ENCODE measurements around the gene PPEF1. TPM values are rescaled to one million over a fixed set of nuclear protein-coding genes. Genes with fewer than 3 reads are reported as not detected.

PPEF1 gene
- total RNA-seq, 1 experiment from 2014 or later = not detected

GRCh38 chrX:18855919-18856644 lies 148.6 kb downstream of the PPEF1 start:
- ChIA-PET CTCF (interaction anchor here (0.7 kb wide), 1 partner anchor 15 kb away, joined by 3 read pairs; no protein-coding TSS in a partner anchor), POLR2A (ENCODE audit: unreplicated experiment) (no interaction called here)
- Histone ChIP-seq H3K4me3 (ENCODE audit: low read length) (no peak overlapping the region), H3K9me2 (replicated peaks; ENCODE audit: low read length) (no peaks in the 10 kb centered on the region), H3K9me3 (ENCODE audit: low read length) (no peaks in the 10 kb centered on the region), H3K9ac (ENCODE audit: low read length) (no peak overlapping the region), H3F3A (ENCODE audit: low read length, unreplicated experiment) (no peaks in the 10 kb centered on the region), H3K27me3 (ENCODE audit: low read length) (no peaks in the 10 kb centered on the region), H3K27ac (ENCODE audit: low read length) (no peak overlapping the region), H2AFZ (ENCODE audit: low read length) (no peak overlapping the region), H3K79me2 (ENCODE audit: low read length) (no peaks in the 10 kb centered on the region), H3K4me1 (ENCODE audit: insufficient read depth, low read length) (no peaks in the 10 kb centered on the region), H3K4me2 (ENCODE audit: low read length) (no peak overlapping the region), H4K20me1 (ENCODE audit: low read length) (no peaks in the 10 kb centered on the region), H3K36me3 (ENCODE audit: low read depth, low read length) (no peaks in the 10 kb centered on the region)
- no TSS peak for BruUV-seq (replicated peaks)
- DNase-seq = no peak
- ATAC-seq = no peak
- TF ChIP-seq EZH2 (IDR thresholded peaks at IDR 0.05; ENCODE audit: low read length, unreplicated experiment) = no peak
- no peak for TF ChIP-seq EZH2phosphoT487 (IDR thresholded peaks at IDR 0.05; ENCODE audit: borderline replicate concordance, low read length)
- TF ChIP-seq, protein P1, sequence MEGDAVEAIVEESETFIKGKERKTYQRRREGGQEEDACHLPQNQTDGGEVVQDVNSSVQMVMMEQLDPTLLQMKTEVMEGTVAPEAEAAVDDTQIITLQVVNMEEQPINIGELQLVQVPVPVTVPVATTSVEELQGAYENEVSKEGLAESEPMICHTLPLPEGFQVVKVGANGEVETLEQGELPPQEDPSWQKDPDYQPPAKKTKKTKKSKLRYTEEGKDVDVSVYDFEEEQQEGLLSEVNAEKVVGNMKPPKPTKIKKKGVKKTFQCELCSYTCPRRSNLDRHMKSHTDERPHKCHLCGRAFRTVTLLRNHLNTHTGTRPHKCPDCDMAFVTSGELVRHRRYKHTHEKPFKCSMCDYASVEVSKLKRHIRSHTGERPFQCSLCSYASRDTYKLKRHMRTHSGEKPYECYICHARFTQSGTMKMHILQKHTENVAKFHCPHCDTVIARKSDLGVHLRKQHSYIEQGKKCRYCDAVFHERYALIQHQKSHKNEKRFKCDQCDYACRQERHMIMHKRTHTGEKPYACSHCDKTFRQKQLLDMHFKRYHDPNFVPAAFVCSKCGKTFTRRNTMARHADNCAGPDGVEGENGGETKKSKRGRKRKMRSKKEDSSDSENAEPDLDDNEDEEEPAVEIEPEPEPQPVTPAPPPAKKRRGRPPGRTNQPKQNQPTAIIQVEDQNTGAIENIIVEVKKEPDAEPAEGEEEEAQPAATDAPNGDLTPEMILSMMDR (conservative IDR thresholded peaks at IDR 0.05; ENCODE audit: low read depth, low read length) = no peak
- intact Hi-C loops (cut with micrococcal nuclease) = no loop called here

- H3K9ac ChIP-seq (ENCODE audit: low read length) = no peak overlapping the region
- no peaks in the 10 kb centered on the region for H3K79me2 ChIP-seq (ENCODE audit: low read length)
- no peaks in the 10 kb centered on the region for H3K9me2 ChIP-seq (replicated peaks; ENCODE audit: low read length)
- H3K36me3 ChIP-seq (ENCODE audit: low read depth, low read length) = no peaks in the 10 kb centered on the region
- no peak overlapping the region for H3K4me2 ChIP-seq (ENCODE audit: low read length)
- ChIA-PET CTCF (interaction anchor here (0.7 kb wide), 1 partner anchor 14 kb away, joined by 3 read pairs; no protein-coding TSS in a partner anchor), POLR2A (ENCODE audit: unreplicated experiment) (no interaction called here)
- H3K4me1 ChIP-seq (ENCODE audit: insufficient read depth, low read length) = no peaks in the 10 kb centered on the region
- intact Hi-C loops (cut with micrococcal nuclease) = no loop called here
- no peaks in the 10 kb centered on the region for H3K27me3 ChIP-seq (ENCODE audit: low read length)
- no peaks in the 10 kb centered on the region for H3K9me3 ChIP-seq (ENCODE audit: low read length)
- no peak for ATAC-seq
- H4K20me1 ChIP-seq (ENCODE audit: low read length) = no peaks in the 10 kb centered on the region
- DNase-seq = no peak
- BruUV-seq (replicated peaks) = no TSS peak
- H3K27ac ChIP-seq (ENCODE audit: low read length) = no peak overlapping the region
- H3K4me3 ChIP-seq (ENCODE audit: low read length) = no peak overlapping the region
- TF ChIP-seq EZH2phosphoT487 (IDR thresholded peaks at IDR 0.05; ENCODE audit: borderline replicate concordance, low read length) (no peak), EZH2 (IDR thresholded peaks at IDR 0.05; ENCODE audit: low read length, unreplicated experiment) (no peak)
- TF ChIP-seq, protein P1 (conservative IDR thresholded peaks at IDR 0.05; ENCODE audit: low read depth, low read length) = no peak
- H3F3A ChIP-seq (ENCODE audit: low read length, unreplicated experiment) = no peaks in the 10 kb centered on the region
- no peak overlapping the region for H2AFZ ChIP-seq (ENCODE audit: low read length)
These were observed 149.2 kb downstream of the PPEF1 start for GRCh38 chrX:18856645-18856997.

DNA sequence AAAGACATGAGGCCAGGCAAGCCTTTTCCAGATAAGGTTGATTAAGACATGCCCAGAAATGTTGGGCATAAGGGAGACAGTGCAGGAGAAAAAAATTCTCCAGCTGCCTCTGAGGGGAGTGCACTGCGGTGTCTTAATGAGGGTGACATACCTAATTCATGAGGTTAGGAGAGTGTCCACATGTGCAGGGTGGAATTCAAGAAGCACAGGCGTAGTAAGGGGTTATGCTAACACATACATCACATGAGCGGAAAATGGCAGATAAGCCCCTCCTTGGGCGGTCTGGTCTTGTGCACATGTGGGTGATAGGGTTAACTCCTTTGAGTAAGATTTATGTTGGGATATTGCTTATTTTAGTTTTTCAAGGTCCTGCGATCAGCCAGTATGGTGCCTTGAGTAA lies 154.1 kb downstream of the PPEF1 start:
- Histone ChIP-seq H3K9me2 (replicated peaks; ENCODE audit: low read length) (no peaks in the 10 kb centered on the region), H3K27ac (ENCODE audit: low read length) (no peak overlapping the region), H3K9ac (ENCODE audit: low read length) (no peak overlapping the region), H3F3A (ENCODE audit: low read length, unreplicated experiment) (no peaks in the 10 kb centered on the region), H3K4me3 (ENCODE audit: low read length) (no peak overlapping the region), H3K4me1 (ENCODE audit: insufficient read depth, low read length) (no peaks in the 10 kb centered on the region), H3K4me2 (ENCODE audit: low read length) (no peak overlapping the region), H3K36me3 (ENCODE audit: low read depth, low read length) (no peaks in the 10 kb centered on the region), H3K79me2 (ENCODE audit: low read length) (no peaks in the 10 kb centered on the region), H3K9me3 (ENCODE audit: low read length) (no peaks in the 10 kb centered on the region), H2AFZ (ENCODE audit: low read length) (no peak overlapping the region), H4K20me1 (ENCODE audit: low read length) (no peaks in the 10 kb centered on the region), H3K27me3 (ENCODE audit: low read length) (no peaks in the 10 kb centered on the region)
- ChIA-PET CTCF (no interaction called here), POLR2A (ENCODE audit: unreplicated experiment) (no interaction called here)
- TF ChIP-seq EZH2 (IDR thresholded peaks at IDR 0.05; ENCODE audit: low read length, unreplicated experiment) (no peak), EZH2phosphoT487 (IDR thresholded peaks at IDR 0.05; ENCODE audit: borderline replicate concordance, low read length) (no peak)
- TF ChIP-seq, protein P1 (conservative IDR thresholded peaks at IDR 0.05; ENCODE audit: low read depth, low read length) = no peak
- ATAC-seq = no peak
- intact Hi-C loops (cut with micrococcal nuclease) = no loop called here
- DNase-seq = no peak
- BruUV-seq (replicated peaks) = no TSS peak

Measured in PC-3 (cell line).